ENCODE results near the gene EYS. TPM values are rescaled to one million over a fixed set of nuclear protein-coding genes. Genes with fewer than 3 reads are reported as not detected.
A peak's percentile ranks its signal among the peaks of the same experiment; 100 is the strongest.

EYS gene
- total and polyA plus RNA-seq, 2 of the 8 experiments (the other 6 are each of a cell fraction or from before 2014, with no cell fraction given): 0.05 to 0.13 TPM

- no peaks in the 10 kb centered on the region for H3K4me1 ChIP-seq (replicated peaks in 1 of 4; ENCODE audit: control insufficient read depth in 3 of 4, insufficient read depth in 4 of 4, low read length in 3 of 4)
- H3K18ac ChIP-seq (ENCODE audit: extremely low read depth, low read length): no peak overlapping the region
- WGBS, 2 experiments (ENCODE audit: extremely low coverage in 1 of 2, insufficient coverage in 1 of 2, insufficient read length in 1 of 2, insufficient replicate concordance in 2 of 2, low coverage in 1 of 2, low lambda C conversion rate in 2 of 2, missing lambda C conversion rate in 1 of 2): 60% methylated on average over 3 of the region's 3 CpGs; no CpG with 5 or more reads in 1 of the 2 experiments
- no peak overlapping the region for H3K23ac ChIP-seq (ENCODE audit: insufficient read length)
- no peak overlapping the region for H2AFZ ChIP-seq (ENCODE audit: low read length)
- H3K23me2 ChIP-seq (ENCODE audit: low read depth, low read length): no peaks in the 10 kb centered on the region
- H2BK20ac ChIP-seq (ENCODE audit: low read length): no peak overlapping the region
- no peak overlapping the region for H3K4ac ChIP-seq (replicated peaks; ENCODE audit: insufficient read length, low read depth, low read length)
- no peak overlapping the region for H2AK5ac ChIP-seq (ENCODE audit: low read depth, low read length)
- H3K4me2 ChIP-seq (ENCODE audit: insufficient read depth in 1 of 2, low read depth in 2 of 2, low read length in 2 of 2): no peak overlapping the region
- no peak overlapping the region for H3K4me3 ChIP-seq (ENCODE audit: extremely low read depth in 1 of 4, insufficient read depth in 2 of 4, low read depth in 3 of 4, low read length in 4 of 4)
- H3K9me3 ChIP-seq (ENCODE audit: insufficient read depth in 2 of 2, low read depth in 1 of 2, low read length in 1 of 2): no peaks in the 10 kb centered on the region
- no peaks in the 10 kb centered on the region for H3K27me3 ChIP-seq (replicated peaks in 1 of 4; ENCODE audit: control insufficient read depth in 3 of 4, extremely low read depth in 1 of 4, insufficient read depth in 3 of 4, low read length in 3 of 4)
- no peak overlapping the region for H4K5ac ChIP-seq (ENCODE audit: insufficient read length, low read depth, low read length)
- no peak overlapping the region for H4K91ac ChIP-seq (replicated peaks; ENCODE audit: insufficient read length, low read length)
- H3K36me3 ChIP-seq (ENCODE audit: control insufficient read depth in 2 of 4, insufficient read depth in 4 of 4, low read length in 3 of 4): no peaks in the 10 kb centered on the region
- CTCF ChIA-PET (ENCODE audit: partially characterized antibody): no interaction called here
- no peak overlapping the region for H3K9ac ChIP-seq (replicated peaks in 1 of 4; ENCODE audit: extremely low read depth in 1 of 4, low read depth in 3 of 4, low read length in 3 of 4)
- H3K14ac ChIP-seq (ENCODE audit: insufficient read length): no peak overlapping the region
- no peak for DNase-seq (ENCODE audit: low read depth in 1 of 2, low spot score in 2 of 2)
- H4K20me1 ChIP-seq (replicated peaks in 1 of 2; ENCODE audit: control insufficient read depth in 1 of 2, insufficient read depth in 2 of 2, low read length in 2 of 2): no peaks in the 10 kb centered on the region
- no peak overlapping the region for H3K27ac ChIP-seq (ENCODE audit: low read depth, low read length)
- no peak for TF ChIP-seq CTCF (IDR thresholded peaks at IDR 0.05; ENCODE audit: control extremely low read depth in 1 of 3, insufficient read depth in 1 of 3, low read depth in 1 of 3, low read length in 3 of 3)
- no peak for TF ChIP-seq MAX (IDR thresholded peaks at IDR 0.05)
- TF ChIP-seq CREB1 (IDR thresholded peaks at IDR 0.05): no peak
- TF ChIP-seq BCL11A (IDR thresholded peaks at IDR 0.05; ENCODE audit: low read depth in 2 of 2, low read length in 2 of 2): no peak
- TF ChIP-seq CEBPB (IDR thresholded peaks at IDR 0.05; ENCODE audit: low read depth, low read length): peak; percentile 51; the same call in 1 of the 2 replicates
- no peak for TF ChIP-seq EZH2 (IDR thresholded peaks at IDR 0.05; ENCODE audit: low read depth, low read length, severe bottlenecking)
- no peak overlapping the region for H3K56ac ChIP-seq (replicated peaks; ENCODE audit: insufficient read length, low read depth, low read length)
- H2BK5ac ChIP-seq (ENCODE audit: low read depth, low read length): no peak overlapping the region
- no peak overlapping the region for H2BK15ac ChIP-seq (ENCODE audit: low read length)
- no peak overlapping the region for H2BK120ac ChIP-seq (replicated peaks; ENCODE audit: low read depth, low read length)
- H3K79me2 ChIP-seq (ENCODE audit: control insufficient read depth in 1 of 2, insufficient read depth in 2 of 2, low read length in 2 of 2): no peaks in the 10 kb centered on the region
- H2BK12ac ChIP-seq (ENCODE audit: low read depth, low read length): no peak overlapping the region
- H4K8ac ChIP-seq (ENCODE audit: extremely low read depth, insufficient read depth, low read length): no peak overlapping the region
- FAIRE-seq: no peak
- no peaks in the 10 kb centered on the region for H3K79me1 ChIP-seq (ENCODE audit: low read depth, low read length)
- POLR2A ChIA-PET (ENCODE audit: partially characterized antibody): no interaction called here
Observed at GRCh38 chr6:65157025-65157424, 550.0 kb downstream of the EYS start.

All from H1 (cell line).